DMS 273 treated with DMSO at 0.1 percent for 48 hours (cell line): ENCODE results near the gene SV2C.

ENCODE experiments used
- DNase-seq: peaks from one replicate; lab custom pipeline; 2025; lab: John Stamatoyannopoulos, UW

SV2C gene

GRCh38 chr5:76104027-76104426 lies 20.8 kb downstream of the SV2C start:
- DNase-seq: no peak

DNA sequence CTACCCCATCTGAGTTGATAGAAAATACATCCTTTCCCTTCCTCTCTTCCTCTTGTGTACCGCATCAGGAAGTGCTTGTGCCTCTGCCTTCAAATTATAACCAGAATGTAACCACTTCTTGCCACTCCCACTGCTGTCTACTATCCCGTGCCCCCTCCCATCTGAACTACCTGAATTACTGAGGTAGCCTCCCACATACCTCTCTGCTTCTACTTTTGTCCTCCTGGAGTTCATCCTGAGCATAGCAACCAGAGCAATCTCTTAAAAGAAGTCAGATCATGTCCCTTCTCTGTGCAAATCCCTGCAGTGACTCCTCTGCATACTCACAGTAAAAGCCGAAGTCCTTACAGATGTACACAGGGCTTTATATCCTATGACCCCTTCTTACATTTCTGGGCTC lies 23.0 kb downstream of the SV2C start:
- no peak for DNase-seq

GRCh38 chr5:76111477-76112174 lies 28.4 kb downstream of the SV2C start:
- no peak for DNase-seq

DNA sequence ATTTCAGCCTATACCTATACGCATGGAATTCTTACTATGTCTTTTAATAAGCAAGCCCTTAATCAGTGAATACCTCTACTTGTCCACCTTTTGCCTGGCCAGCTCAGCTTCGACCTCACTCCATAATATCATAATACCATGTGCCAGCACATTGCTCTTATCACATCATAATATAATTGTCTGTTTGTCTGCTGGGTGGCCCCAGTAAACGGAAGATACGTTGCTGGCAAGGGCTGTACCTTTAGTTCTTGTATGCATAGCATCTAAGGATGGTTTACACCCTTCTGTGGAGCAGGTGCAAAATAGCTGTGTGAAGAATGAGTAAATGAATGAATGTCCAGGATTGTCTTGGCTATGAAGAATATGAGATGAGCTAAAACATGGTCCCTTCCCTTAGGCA lies 29.9 kb downstream of the SV2C start:
- no peak for DNase-seq

DNA sequence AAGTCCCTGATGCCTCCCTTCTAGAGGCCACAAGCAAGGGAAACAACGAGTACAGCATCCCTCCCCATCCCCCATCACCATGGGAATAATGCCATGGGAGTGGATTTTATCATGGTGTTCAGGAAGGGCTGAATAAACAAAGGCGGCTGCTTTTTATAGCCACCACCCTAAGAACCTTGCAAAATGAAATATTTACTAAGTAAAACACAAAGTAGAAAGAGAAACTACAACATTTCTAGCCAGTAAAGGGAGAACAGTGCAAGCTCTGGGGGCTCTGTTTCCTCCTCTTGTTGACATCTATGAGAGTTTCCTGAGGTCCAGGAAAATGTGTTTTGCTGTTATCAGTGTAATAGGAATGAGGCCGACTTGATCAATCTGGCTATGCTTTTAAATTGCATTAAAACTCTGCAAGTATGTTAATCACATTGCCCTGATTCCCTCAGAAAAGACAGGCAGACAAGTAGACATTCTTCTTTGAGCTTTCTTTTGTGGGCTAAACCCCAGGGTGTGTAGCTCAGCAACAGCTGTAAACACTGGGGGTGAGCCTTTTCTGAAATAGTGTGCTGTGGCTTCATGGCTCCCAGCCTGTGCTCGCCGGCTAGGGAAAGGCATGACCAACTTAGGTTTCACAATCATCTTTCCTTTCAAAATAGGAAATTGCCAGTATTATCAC lies 31.1 kb downstream of the SV2C start:
- no peak for DNase-seq

GRCh38 chr5:76125346-76125745 lies 42.2 kb downstream of the SV2C start:
- no peak for DNase-seq

DNA sequence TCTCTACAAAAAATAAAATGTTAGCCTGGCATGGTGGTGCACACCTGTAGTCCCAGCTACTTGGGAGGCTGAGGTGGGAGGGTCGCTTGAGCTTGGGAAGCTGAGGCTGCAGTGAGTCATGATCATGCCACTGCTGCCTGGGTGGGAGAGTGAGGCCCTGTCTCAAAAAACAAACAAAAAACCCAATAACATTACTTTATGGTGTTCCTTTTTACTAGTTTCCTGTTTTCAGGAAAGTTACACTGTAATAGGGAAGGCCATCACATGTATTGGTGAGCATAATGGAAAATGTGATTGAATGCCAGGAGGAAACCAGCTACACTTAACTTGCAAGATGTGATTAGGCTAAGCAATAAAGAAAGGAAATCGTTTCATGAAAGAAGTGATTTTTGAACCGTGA lies 42.7 kb downstream of the SV2C start:
- no peak for DNase-seq

GRCh38 chr5:76134003-76134402 lies 50.8 kb downstream of the SV2C start:
- no peak for DNase-seq

DNA sequence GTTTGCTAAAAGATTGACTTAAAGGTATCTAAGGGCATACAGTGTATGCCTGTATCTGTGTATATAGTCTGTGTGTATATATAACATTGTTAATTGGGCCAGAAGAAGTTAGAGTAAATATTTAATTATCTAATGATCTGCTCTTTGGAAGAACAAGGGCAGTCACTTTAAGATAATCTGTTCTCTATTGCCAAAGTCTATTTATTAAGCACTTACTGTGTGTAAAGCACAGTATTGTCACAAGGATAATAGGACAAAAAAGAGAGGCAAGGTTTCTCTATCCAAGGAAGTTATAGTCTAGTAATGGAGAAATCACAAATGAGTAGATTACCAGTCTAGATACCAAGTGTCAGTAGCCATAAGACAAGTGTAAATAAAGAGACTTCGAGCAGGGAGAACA lies 51.5 kb downstream of the SV2C start:
- no peak for DNase-seq

GRCh38 chr5:76137887-76138542 lies 54.8 kb downstream of the SV2C start:
- no peak for DNase-seq

DNA sequence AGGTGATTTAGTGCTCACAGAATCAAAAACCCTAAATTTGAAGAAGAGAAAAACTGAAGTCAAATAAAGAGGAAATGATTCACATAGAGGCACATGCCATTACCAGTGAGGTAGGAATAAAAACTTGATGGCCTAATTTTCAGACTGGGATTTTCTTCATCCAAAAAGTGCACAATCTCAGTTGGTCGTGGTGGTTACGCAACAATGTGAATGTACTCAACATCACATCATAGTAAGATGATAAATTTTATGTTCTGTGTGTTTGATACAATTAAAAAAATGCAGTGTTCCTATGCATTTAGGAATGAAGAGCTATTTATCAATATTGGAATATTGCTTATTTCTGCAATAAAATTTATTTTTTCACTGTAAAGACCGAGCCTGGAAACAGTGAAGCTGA lies 60.7 kb downstream of the SV2C start:
- DNase-seq: no peak

- DNase-seq: no peak
Observed at GRCh38 chr5:76144513-76145274, 61.5 kb downstream of the SV2C start.

- no peak for DNase-seq
Observed at GRCh38 chr5:76145945-76146344, 62.8 kb downstream of the SV2C start.

DNA sequence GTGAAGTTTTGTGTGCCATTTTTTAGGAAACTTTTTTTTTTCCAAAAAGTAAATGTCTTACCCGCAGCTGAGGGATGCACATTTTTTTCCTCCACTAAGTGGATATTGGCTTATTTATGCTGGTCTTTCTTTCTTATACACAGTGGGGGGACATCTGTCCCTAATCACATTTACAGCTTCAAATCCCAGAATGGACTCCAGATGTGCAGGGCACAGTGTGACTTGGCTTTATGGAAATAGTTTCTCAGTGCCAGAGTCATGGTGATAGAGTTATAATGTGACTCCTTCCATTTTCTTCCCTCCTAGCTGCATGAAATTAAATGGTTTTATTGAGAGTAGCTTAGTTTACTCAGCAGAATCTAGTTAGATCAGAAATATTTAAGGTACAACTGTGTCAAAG lies 66.5 kb downstream of the SV2C start:
- DNase-seq: no peak

GRCh38 chr5:76152161-76152560 lies 69.0 kb downstream of the SV2C start:
- no peak for DNase-seq

DNA sequence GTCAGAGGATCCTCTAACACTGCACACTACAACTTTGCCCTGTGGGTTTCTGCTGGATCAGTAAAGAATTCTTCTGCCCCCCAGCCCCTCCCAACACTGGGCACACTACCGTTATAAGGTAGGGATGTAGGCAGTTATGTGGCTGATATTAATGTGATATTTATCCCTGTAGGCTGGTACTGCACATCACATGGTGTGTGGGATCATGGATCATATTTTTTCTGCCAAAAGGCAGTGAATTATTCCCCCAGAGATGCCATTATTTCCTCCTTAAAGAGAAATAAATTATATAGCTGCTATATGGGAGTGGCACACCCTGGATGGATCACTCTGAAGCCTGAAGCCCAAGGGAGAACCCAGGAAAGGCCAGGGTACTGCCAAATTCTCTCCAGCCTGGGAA lies 69.5 kb downstream of the SV2C start:
- DNase-seq: no peak

- DNase-seq: no peak
Observed at GRCh38 chr5:76153271-76153670, 70.1 kb downstream of the SV2C start.

DNA sequence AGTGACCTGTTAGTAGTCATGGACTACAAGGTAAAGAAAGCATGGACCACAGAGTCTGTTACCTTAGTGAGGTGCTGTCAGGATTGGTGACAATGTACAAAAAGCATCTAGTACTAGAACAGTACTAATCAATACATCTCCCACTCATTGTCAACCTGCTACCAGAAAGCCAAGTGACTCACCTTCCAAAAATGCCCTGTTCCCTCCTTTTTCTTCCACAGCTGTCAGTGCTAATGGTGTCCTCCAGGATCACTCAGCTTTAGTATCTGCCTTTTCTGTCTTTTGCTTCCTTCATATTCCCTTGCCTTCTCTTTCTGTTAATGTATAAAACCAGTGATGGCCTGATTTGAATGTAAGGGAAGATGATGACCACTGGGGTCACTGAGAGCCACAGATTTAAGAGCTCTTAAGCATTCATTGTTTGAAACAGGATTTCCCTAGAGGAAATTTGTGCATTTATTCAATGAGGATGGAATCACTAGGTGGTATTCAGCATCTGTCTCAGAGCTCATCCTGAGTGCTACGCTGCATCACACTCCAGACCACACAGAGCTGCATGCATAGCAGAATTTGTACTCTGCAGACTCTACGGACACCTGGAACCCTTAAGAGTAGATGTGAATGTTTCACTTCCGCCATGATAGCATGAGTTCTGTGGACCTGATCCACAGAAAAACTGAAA lies 71.0 kb downstream of the SV2C start:
- DNase-seq: no peak

DNA sequence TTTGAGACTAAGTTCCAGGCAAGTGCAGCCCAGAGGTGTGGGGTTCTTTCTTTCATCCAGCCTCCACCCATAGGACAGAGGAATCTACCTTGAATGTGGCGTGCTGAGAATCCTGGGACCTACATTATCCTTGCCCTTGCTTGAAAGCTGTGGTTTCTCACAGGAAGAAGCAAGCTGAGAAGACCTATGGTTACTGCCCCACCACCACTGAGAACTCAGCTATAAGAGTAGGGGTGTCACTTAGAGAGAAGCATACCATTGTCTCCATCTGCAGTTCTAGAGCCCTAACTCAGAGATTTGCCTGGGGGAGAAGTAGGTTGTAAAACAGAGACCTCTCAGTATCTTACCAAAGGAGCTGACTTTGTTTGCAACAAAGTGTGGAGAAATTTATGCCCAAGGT lies 72.4 kb downstream of the SV2C start:
- no peak for DNase-seq

GRCh38 chr5:76162335-76162734 lies 79.2 kb downstream of the SV2C start:
- no peak for DNase-seq

GRCh38 chr5:76163111-76163628 lies 80.0 kb downstream of the SV2C start:
- DNase-seq: no peak

DNA sequence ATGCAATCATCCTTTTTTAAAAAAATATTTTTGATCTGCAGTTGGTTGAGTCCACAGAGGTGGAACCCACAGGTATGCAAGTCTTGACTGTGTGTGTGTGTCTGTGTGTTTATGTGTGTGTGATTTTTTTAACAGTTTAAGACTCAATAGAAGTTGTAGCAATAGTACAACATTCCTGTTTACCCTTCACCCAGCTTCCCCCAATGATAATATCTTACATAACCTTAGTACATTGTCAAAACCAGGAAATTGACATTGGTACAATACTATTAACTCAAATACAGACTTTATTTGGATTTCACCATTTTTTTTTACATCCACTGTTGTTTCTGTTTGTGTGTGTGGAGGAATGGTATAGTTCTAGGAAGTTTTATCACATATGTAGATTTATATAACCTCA lies 81.8 kb downstream of the SV2C start:
- DNase-seq: no peak
